Left ventricle myocardium inferior (tissue), 1 donor: ENCODE results near the gene SLC17A2. TPM values are rescaled to one million over a fixed set of nuclear protein-coding genes. Genes with fewer than 3 reads are reported as not detected.

ENCODE experiments used
- DNase-seq: peaks from one replicate; pipeline ENCODE4 v3.0.0-alpha.2; 2020
- H3K27ac ChIP-seq: fragments of 200-600 bp; replicated peaks from 2 replicates; pipeline ENCODE4 v1.8.0; 2021
- H3K27me3 ChIP-seq: fragments of 200-600 bp; 2 replicates; pipeline ENCODE4 v1.8.0; 2021; ENCODE audit warnings: low read depth
- H3K36me3 ChIP-seq: fragments of 200-600 bp; 2 replicates; pipeline ENCODE4 v1.8.0; 2021
- H3K4me1 ChIP-seq: fragments of 200-600 bp; 2 replicates; pipeline ENCODE4 v1.8.0; 2021
- H3K4me3 ChIP-seq: fragments of 200-600 bp; 2 replicates; pipeline ENCODE4 v1.8.0; 2021; ENCODE audit warnings: mild to moderate bottlenecking, moderate library complexity
- H3K9me3 ChIP-seq: fragments of 200-600 bp; replicated peaks from 2 replicates; pipeline ENCODE4 v1.8.0; 2021
- CTCF ChIP-seq: fragments of 200-600 bp; IDR thresholded peaks from 2 replicates; pipeline ENCODE4 v1.8.0; 2021; ENCODE audit warnings: antibody characterized with exemption, mild to moderate bottlenecking, borderline replicate concordance
- intact Hi-C: fragments of 100-400 bp; cut with micrococcal nuclease; formaldehyde crosslinking; loops from one replicate; pipeline ENCODE4 v1.11.0; 2022
- total RNA-seq: library from RNA; stranded (reverse); fragmentation: NEBNext Ultra II Directional; extraction: Animal tissue kit (Norgen Biotek cat#: 25700); gene quantifications from one replicate; pipeline ENCODE4 v1.2.1, GENCODE V29; 2021
- donor health status: DM: no; HTN: yes; CAD: no; lungs with severe emphysema.

The SLC17A2 gene
- total RNA-seq, 1 donor from 2014 or later = not detected

GRCh38 chr6:25903467-25904099, 26.9 kb downstream of the SLC17A2 start:
- DNase-seq = no peak
- no peak overlapping the region for H3K27ac ChIP-seq
- intact Hi-C loops = no loop called here
- no peaks in the 10 kb centered on the region for H3K9me3 ChIP-seq
- H3K4me1 ChIP-seq = no peaks in the 10 kb centered on the region
- H3K27me3 ChIP-seq = peaks cover 54% of the 10 kb centered on the region
- H3K4me3 ChIP-seq = no peak overlapping the region
- TF ChIP-seq CTCF = no peak
- no peaks in the 10 kb centered on the region for H3K36me3 ChIP-seq

GRCh38 chr6:25902071-25902470, 28.4 kb downstream of the SLC17A2 start:
- Histone ChIP-seq H3K4me1 (no peaks in the 10 kb centered on the region), H3K4me3 (no peak overlapping the region), H3K27me3 (peaks cover 39% of the 10 kb centered on the region), H3K9me3 (no peaks in the 10 kb centered on the region), H3K27ac (no peak overlapping the region), H3K36me3 (no peaks in the 10 kb centered on the region)
- intact Hi-C loops = no loop called here
- DNase-seq = no peak
- TF ChIP-seq CTCF = no peak

- Histone ChIP-seq H3K4me3 (no peak overlapping the region), H3K36me3 (no peaks in the 10 kb centered on the region), H3K4me1 (no peaks in the 10 kb centered on the region), H3K27ac (no peak overlapping the region), H3K27me3 (peaks cover 28% of the 10 kb centered on the region), H3K9me3 (no peaks in the 10 kb centered on the region)
- intact Hi-C loops = no loop called here
- no peak for DNase-seq
- no peak for TF ChIP-seq CTCF
Observed at GRCh38 chr6:25900843-25901242, 29.6 kb downstream of the SLC17A2 start.

GRCh38 chr6:25899580-25900408, 30.7 kb downstream of the SLC17A2 start:
- TF ChIP-seq CTCF = no peak
- no peak overlapping the region for H3K4me3 ChIP-seq
- no peak overlapping the region for H3K27ac ChIP-seq
- H3K9me3 ChIP-seq = no peaks in the 10 kb centered on the region
- intact Hi-C loops = no loop called here
- H3K36me3 ChIP-seq = no peaks in the 10 kb centered on the region
- no peaks in the 10 kb centered on the region for H3K4me1 ChIP-seq
- no peak for DNase-seq
- H3K27me3 ChIP-seq = peaks cover 19% of the 10 kb centered on the region

- H3K4me3 ChIP-seq = no peak overlapping the region
- intact Hi-C loops = no loop called here
- no peak overlapping the region for H3K27ac ChIP-seq
- H3K4me1 ChIP-seq = no peaks in the 10 kb centered on the region
- TF ChIP-seq CTCF = no peak
- H3K27me3 ChIP-seq = peaks cover 16% of the 10 kb centered on the region
- no peaks in the 10 kb centered on the region for H3K9me3 ChIP-seq
- DNase-seq = no peak
- H3K36me3 ChIP-seq = no peaks in the 10 kb centered on the region
Observed at GRCh38 chr6:25899123-25899522, 31.4 kb downstream of the SLC17A2 start.
